Measurements from ENCODE around the gene MAFG. TPM values are rescaled to one million over a fixed set of nuclear protein-coding genes. Genes with fewer than 3 reads are reported as not detected.

Gene MAFG
- total and polyA plus RNA-seq, 2 donors (not counting 3 experiments of a cell fraction or from before 2014, with no cell fraction given): 27.6 to 35.0 TPM

DNA sequence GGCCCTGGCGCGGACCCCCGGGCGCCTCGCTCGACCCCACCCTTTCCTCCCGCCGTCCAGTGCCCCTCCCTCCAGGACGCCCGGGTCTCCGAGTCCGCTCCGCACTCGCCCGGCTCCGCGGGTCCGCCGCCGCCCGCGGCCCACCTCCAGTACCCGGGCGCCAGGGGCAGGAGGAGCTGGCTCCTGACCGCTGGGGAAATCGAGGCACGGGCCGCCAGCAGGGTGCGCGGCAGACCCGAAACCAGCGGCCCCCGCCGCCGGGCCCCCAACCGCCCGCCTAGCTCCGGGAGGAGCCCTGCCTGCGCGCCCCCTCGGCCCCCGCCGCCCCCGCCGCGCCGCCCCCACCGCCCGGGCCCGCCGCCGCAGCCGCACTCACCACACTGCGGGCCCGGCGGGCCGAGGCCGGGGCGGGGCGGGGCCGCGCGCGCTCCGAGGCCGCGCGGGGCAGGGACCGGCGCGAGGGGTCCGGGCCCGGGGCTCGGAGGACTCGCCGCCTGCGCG is 333 bp downstream of the MAFG start:
- H3K9ac ChIP-seq (replicated peaks; ENCODE audit: extremely low read depth, insufficient read depth, low read length): peak overlapping the region; percentile 94
- H3K27ac ChIP-seq (ENCODE audit: insufficient read depth, low read depth, low read length): peak overlapping the region; percentile 77
- no peak overlapping the region for H2AFZ ChIP-seq (ENCODE audit: low read depth, low read length)
- peak overlapping the region; percentile 17 to 64 (median 49) for H3K4me3 ChIP-seq (replicated peaks in 1 of 3; ENCODE audit: insufficient read depth in 1 of 3, low read depth in 1 of 3, low read length in 3 of 3)
- H3K79me2 ChIP-seq (ENCODE audit: control insufficient read depth, insufficient read depth, low read length): peaks cover 48% of the 10 kb centered on the region
- H3K4me2 ChIP-seq (ENCODE audit: insufficient read depth, low read length): peak overlapping the region; percentile 79
- intact Hi-C loops (cut with micrococcal nuclease) (loop anchor here (1.0 to 5.0 kb wide), 5 partner anchors 10 to 96 kb away; partner anchors contain the start of genes CENPX, LRRC45, P4HB and PCYT2), dilution Hi-C loops (cut with MboI; ENCODE audit: extremely low pct_ligation_motif_present, low sequenced_read_pairs) (no loop called here)
- DNase-seq (ENCODE audit: low read depth, low spot score) (no peak), FAIRE-seq (no peak)
- ChIA-PET CTCF (interaction anchor here (1.1 to 3.0 kb wide), 12 partner anchors 9 to 309 kb away, joined by 3 to 24 read pairs (median 6); partner anchors contain the start of genes NOTUM, PCYT2 and PYCR1), POLR2A (interaction anchor here (1.0 kb wide), 1 partner anchor 279 kb away, joined by 3 read pairs; no protein-coding TSS in a partner anchor)
- peaks cover 0 to 4% of the 10 kb centered on the region in 2 experiments for H3K36me3 ChIP-seq (ENCODE audit: control insufficient read depth in 2 of 2, extremely low read depth in 1 of 2, insufficient read depth in 2 of 2, low read length in 2 of 2)
- no peaks in the 10 kb centered on the region for H4K20me1 ChIP-seq (replicated peaks; ENCODE audit: control insufficient read depth, extremely low read depth, insufficient read depth, low read length)
- H3K27me3 ChIP-seq (ENCODE audit: control insufficient read depth in 2 of 2, insufficient read depth in 2 of 2, low read length in 2 of 2): no peaks in the 10 kb centered on the region
- H3K9me1 ChIP-seq (replicated peaks; ENCODE audit: control insufficient read depth, extremely low read depth, insufficient read depth, low read length): no peaks in the 10 kb centered on the region
- TF ChIP-seq JUN (IDR thresholded peaks at IDR 0.05; ENCODE audit: borderline replicate concordance, insufficient read depth, insufficient read length, low read depth) (no peak), EZH2 (IDR thresholded peaks at IDR 0.05; ENCODE audit: borderline replicate concordance, low read depth, low read length, severe bottlenecking) (no peak), FOS (IDR thresholded peaks at IDR 0.05; ENCODE audit: borderline replicate concordance, insufficient read depth, low read length) (no peak), POLR2A (IDR thresholded peaks at IDR 0.05; ENCODE audit: low read depth, low read length) (no peak), GATA2 (IDR thresholded peaks at IDR 0.05; ENCODE audit: insufficient read depth, insufficient read length, low read depth, low read length) (no peak), POLR2AphosphoS5 (IDR thresholded peaks at IDR 0.05; ENCODE audit: insufficient read depth, low read depth, low read length) (no peak)
- TF ChIP-seq, protein P1, sequence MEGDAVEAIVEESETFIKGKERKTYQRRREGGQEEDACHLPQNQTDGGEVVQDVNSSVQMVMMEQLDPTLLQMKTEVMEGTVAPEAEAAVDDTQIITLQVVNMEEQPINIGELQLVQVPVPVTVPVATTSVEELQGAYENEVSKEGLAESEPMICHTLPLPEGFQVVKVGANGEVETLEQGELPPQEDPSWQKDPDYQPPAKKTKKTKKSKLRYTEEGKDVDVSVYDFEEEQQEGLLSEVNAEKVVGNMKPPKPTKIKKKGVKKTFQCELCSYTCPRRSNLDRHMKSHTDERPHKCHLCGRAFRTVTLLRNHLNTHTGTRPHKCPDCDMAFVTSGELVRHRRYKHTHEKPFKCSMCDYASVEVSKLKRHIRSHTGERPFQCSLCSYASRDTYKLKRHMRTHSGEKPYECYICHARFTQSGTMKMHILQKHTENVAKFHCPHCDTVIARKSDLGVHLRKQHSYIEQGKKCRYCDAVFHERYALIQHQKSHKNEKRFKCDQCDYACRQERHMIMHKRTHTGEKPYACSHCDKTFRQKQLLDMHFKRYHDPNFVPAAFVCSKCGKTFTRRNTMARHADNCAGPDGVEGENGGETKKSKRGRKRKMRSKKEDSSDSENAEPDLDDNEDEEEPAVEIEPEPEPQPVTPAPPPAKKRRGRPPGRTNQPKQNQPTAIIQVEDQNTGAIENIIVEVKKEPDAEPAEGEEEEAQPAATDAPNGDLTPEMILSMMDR (IDR thresholded peaks at IDR 0.05; ENCODE audit: extremely low read depth in 1 of 2, insufficient read depth in 1 of 2, low read depth in 1 of 2, low read length in 2 of 2): no peak
- no TSS peak for BruUV-seq (replicated peaks)
- peaks cover 17% of the 10 kb centered on the region for H3K4me1 ChIP-seq (ENCODE audit: control insufficient read depth, extremely low read depth, insufficient read depth, low read length)
- H3K9me3 ChIP-seq (replicated peaks; ENCODE audit: control insufficient read depth, insufficient read depth, low read length): no peaks in the 10 kb centered on the region

All from endothelial cell of umbilical vein (primary cell).